ENCODE measurements around the gene INO80.

- TF ChIP-seq CTCF (IDR thresholded peaks at IDR 0.05) (no peak), POLR2A (IDR thresholded peaks at IDR 0.05) (no peak)
Measured at GRCh38 chr15:41060505-41060904, 55.6 kb downstream of the INO80 start.
